ENCODE results near the gene TMEM41B.
"Not testable (repeated sequence)": the region's sequence is repeated elsewhere in the genome, so short reads cannot be mapped to it uniquely, and the experiment has no call there.

Gene TMEM41B

DNA sequence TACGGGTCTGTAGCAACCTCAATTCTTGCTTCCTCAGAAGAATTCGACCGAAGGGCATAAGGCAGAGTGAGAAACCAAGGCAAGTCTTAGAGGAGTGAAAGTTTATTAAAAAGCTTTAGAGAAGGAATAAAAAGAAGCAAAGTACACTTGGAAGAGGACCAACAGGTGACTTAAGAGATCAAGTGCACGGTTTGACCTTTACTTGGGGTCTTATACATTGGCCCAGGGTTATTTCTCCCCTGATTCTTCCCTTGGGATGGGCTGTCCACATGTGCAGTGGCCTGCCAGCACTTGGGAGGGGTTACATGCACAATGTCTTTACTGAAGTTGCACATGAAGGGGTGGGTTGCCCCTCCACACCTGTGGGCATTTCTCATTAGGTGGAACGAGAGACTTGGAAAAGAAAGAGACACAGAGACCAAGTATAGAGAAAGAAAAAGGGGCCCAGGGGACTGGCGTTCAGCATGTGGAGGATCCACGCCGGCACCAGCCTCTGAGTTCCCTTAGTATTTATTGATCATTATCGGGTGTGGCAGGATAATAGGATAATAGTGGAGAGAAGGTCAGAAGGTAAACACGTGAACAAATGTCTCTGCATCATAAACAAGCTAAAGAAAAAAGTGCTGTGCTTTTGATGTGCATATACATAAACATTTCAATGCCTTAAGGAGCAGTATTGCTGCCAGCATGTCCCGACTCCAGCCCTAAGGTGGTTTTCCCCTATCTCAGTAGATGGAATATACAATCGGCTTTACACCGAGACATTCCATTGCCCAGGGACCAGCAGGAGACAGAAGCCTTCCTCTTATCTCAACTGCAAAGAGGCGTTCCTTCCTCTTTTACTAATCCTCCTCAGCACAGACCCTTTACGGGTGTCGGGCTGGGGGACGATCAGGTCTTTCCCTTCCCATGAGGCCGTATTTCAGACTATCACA lies 4.3 kb upstream of the TMEM41B start:
- not testable (repeated sequence) for H3K4me1 Mint-ChIP-seq (ENCODE audit: low read depth); H3K27ac Mint-ChIP-seq; H3K9me3 Mint-ChIP-seq (ENCODE audit: low read depth); H3K27me3 Mint-ChIP-seq; H3K36me3 Mint-ChIP-seq; H3K4me3 Mint-ChIP-seq

DNA sequence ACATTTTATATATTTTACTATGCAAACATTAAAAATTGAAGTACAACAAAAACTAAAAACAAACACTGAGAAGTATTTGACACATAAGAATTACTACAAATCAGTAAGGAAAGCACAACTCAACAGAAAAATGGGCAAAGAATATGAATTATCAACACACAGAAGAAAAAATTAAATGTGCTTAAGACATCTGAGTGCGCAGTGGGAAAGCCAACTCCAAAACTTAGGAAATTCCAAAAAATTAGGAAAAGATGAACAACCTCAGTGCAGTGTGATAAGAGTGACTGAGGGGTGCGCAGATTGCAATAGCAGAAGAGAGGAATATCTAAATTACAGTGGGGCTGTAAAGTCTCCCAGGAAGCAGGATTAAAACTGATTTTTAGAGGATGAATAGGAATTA lies 1.9 kb upstream of the TMEM41B start:
- Mint-ChIP-seq H3K4me3 (no peak overlapping the region), H3K36me3 (no peaks in the 10 kb centered on the region), H3K9me3 (ENCODE audit: low read depth) (no peaks in the 10 kb centered on the region), H3K27ac (no peak overlapping the region), H3K27me3 (peaks cover 4% of the 10 kb centered on the region), H3K4me1 (ENCODE audit: low read depth) (peaks cover 28% of the 10 kb centered on the region)

DNA sequence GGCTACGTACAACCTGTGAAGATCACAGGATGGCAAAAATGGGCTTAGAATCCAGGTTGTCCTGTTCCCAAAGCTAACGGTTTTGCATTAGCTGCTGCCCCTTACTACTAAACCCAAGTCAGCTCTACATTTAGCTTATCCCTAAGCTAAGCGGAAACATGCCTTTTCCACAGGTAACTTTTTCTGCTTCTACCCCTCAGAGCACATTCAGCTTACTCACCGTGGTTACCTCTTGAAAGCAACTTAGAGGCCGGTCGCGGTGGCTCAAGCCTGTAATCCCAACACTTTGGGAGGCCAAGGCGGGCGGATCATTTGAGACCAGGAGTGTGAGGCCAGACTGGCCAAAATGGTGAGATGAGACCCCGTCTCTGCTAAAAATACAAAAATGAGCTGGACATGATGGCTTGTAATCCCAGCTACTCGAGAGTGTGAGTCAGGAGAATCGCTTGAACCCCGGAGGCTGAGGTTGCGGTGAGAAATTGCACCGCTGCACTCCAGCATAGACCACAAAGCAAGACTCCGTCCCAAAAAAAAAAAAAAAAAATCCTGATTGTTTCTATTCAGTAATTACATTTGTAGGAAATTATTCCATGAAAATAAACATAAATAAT lies 790 bp upstream of the TMEM41B start:
- Mint-ChIP-seq H3K27ac (peak overlapping the region; percentile 98), H3K27me3 (peaks cover 4% of the 10 kb centered on the region), H3K4me3 (peak overlapping the region; percentile 92), H3K4me1 (ENCODE audit: low read depth) (peaks cover 38% of the 10 kb centered on the region), H3K9me3 (ENCODE audit: low read depth) (no peaks in the 10 kb centered on the region), H3K36me3 (no peaks in the 10 kb centered on the region)

DNA sequence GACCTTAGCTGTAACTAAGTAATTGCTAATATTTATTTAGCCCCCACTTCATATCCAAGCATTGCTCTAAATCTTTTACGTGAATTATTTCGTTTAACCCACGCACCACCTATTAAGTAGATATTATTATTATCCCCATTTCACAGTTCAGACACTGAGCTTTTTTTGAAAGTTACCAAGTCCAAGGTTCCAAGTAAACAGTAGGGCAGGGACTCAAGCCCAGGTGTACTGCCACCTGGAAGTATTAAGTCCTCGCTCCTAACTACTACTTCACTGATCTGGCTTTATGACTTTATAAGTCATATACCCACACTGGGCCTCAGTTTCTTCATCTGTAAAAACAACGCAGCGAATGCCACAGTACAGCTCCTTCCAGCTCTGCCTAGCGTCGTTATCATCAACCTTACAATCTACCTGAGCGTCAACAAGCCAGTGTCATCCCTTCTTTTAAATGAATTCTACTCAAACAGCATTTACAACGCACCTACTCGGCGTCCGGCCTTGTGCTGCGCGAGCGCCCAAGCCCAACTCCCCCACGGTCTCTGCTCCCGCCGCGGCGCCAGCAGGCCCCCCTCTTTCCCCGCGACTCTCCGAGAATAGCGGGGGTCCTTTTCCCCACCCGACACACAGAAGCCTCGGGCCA lies 624 bp downstream of the TMEM41B start:
- Mint-ChIP-seq H3K4me1 (ENCODE audit: low read depth) (peaks cover 44% of the 10 kb centered on the region), H3K27me3 (peaks cover 1% of the 10 kb centered on the region), H3K9me3 (ENCODE audit: low read depth) (no peaks in the 10 kb centered on the region), H3K4me3 (peak overlapping the region; percentile 92), H3K27ac (peak overlapping the region; percentile 98), H3K36me3 (no peaks in the 10 kb centered on the region)

DNA sequence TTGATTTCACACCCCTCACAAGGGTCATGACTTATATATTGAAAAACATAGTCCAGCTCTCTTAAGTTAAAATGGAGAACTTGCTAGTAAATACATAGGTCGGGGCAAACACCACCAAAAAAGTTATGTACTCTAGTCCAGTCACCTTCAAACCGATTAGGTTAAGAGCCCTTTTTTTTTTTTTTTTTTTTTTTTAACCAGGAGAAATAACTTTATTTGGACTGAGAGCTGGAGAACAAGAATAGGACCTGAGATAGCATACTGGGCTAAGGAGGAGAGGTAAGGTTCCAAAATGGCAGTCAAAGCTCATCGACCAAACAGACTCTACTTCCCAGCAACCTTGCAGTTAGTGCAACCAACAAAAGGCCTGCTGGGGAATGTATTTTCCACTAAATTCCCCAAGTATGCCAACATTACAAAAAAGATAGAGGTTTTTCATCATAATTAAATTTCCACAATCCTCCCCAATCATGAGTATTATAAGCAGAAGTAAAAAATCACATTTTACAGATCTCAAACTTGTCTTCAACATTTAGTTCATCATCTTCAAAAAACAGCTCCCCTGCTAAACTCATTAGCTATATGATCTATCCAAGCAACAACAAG lies 3.8 kb downstream of the TMEM41B start:
- H3K4me1 Mint-ChIP-seq (ENCODE audit: low read depth): peaks cover 58% of the 10 kb centered on the region

DNA sequence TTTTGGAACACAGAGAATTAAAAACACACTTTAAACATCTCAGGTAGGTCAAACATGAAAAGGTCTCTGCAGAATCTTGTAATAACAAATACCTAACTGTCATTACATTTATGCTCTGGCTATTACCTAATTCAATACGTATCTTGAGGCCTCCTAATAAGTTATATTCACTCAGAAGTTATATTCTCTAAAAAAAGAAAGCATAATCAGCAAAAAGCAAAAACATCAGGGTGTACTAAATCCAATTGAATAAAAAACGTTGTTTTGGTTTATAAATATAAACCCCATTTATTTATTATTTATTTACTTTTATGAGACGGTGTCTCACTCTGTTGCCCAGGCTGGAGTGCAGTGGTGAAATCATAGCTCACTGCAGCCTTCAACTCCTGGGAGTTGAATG lies 10.2 kb downstream of the TMEM41B start:
- no peaks in the 10 kb centered on the region for H3K9me3 Mint-ChIP-seq (ENCODE audit: low read depth)
- peaks cover 5% of the 10 kb centered on the region for H3K36me3 Mint-ChIP-seq
- no peak overlapping the region for H3K27ac Mint-ChIP-seq
- peaks cover 29% of the 10 kb centered on the region for H3K4me1 Mint-ChIP-seq (ENCODE audit: low read depth)
- no peaks in the 10 kb centered on the region for H3K27me3 Mint-ChIP-seq
- no peak overlapping the region for H3K4me3 Mint-ChIP-seq

More for the DNA sequence above, 3.8 kb downstream of the TMEM41B start:
- H3K27ac Mint-ChIP-seq: peak overlapping the region; percentile 11
- H3K4me3 Mint-ChIP-seq: peak overlapping the region; percentile 7
- H3K27me3 Mint-ChIP-seq: no peaks in the 10 kb centered on the region
- H3K36me3 Mint-ChIP-seq: peaks cover 5% of the 10 kb centered on the region
- H3K9me3 Mint-ChIP-seq (ENCODE audit: low read depth): no peaks in the 10 kb centered on the region

DNA sequence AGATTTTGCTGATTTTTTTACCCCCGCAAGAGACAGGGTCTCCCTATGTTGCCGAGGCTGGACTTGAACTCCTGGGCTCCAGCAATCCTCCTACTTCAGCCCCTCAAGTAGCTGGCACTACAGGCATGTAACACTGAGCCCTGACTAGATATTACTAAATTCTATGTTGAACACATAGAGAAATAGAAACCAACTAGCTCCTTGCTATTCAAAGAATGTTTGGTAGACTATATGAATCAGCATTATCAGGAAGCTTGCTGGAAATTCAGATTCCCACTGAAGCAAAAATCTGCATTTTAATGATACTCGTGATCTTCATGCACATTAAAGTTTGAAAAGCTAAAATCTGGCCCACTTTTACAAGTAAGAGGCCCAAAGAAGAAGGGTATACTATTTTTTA lies 11.9 kb downstream of the TMEM41B start:
- no peak overlapping the region for H3K27ac Mint-ChIP-seq
- H3K9me3 Mint-ChIP-seq (ENCODE audit: low read depth): no peaks in the 10 kb centered on the region
- no peaks in the 10 kb centered on the region for H3K27me3 Mint-ChIP-seq
- H3K4me3 Mint-ChIP-seq: no peak overlapping the region
- no peaks in the 10 kb centered on the region for H3K36me3 Mint-ChIP-seq
- H3K4me1 Mint-ChIP-seq (ENCODE audit: low read depth): peaks cover 22% of the 10 kb centered on the region

DNA sequence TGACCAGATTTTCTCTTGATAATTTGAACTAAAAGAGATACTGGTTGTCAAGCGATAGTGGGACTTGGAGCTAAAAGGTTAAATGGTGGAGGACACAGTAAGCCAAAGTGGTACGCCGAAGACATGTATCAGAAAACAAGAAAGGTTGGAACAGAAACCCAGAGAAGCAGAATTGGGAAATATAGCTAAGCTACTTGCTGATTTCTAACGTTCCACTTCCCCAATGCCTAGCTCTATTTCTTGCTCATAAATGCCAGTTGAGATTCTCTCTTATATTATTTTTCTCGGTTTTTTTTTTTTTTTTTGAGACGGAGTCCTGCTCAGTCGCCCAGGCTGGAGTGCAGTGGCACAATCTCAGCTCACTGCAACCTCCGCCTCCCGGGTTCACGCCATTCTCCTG lies 12.7 kb downstream of the TMEM41B start:
- Mint-ChIP-seq H3K27ac (no peak overlapping the region), H3K36me3 (no peaks in the 10 kb centered on the region), H3K4me1 (ENCODE audit: low read depth) (peaks cover 17% of the 10 kb centered on the region), H3K4me3 (no peak overlapping the region), H3K27me3 (no peaks in the 10 kb centered on the region), H3K9me3 (ENCODE audit: low read depth) (no peaks in the 10 kb centered on the region)

DNA sequence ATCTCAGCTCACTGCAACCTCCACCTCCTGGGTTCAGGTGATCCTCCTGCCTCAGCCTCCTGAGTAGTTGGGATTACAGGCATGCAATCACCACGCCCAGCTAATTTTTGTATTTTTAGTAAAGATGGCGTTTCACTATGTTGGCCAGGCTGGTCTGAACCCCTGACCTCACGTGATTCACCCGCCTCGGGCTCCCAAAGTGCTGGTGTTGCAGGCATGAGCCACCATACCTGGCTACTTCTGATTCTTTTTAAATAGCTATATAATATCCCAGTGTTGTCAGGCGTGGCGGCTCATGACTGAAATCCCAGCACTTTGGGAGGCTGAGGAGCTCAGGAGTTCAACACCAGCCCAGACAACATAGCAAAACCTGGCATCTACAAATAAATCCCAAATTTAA lies 20.7 kb downstream of the TMEM41B start:
- Mint-ChIP-seq H3K9me3 (ENCODE audit: low read depth) (no peaks in the 10 kb centered on the region), H3K27ac (no peak overlapping the region), H3K4me3 (no peak overlapping the region)

DNA sequence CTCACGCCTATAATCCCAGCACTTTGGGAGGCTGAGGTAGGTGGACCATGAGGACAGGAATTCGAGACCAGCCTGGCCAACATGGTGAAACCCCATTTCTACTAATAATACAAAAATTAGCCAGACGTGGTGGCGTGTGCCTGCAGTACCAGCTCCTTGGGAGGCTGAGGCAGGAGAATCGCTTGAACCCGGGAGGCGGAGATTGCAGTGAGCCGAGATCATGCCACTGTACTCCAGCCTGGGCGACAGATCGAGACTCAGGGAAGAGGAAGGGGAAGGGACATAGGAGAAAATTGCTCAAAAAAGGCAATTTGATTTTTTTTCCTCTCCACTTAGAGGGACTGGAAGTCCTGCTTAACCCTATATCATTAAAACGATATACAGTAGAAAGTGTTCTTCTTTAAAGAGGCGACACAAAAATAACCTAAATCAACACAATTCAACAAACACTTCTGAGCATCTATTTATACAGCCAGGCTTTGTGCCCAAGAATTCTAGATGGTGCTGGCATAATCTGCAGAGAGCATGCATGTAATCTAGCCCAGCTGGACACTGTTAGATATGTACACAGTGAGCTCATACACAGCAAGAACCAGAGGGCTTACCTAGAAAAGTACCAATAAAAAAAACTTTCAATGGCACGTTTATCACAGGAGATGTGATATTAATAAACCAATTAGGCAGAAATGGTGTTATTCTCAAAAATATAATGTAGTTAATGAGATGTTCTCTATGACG lies 28.4 kb downstream of the TMEM41B start:
- H3K4me1 Mint-ChIP-seq (ENCODE audit: low read depth): peaks cover 13% of the 10 kb centered on the region

More for the DNA sequence above, 20.7 kb downstream of the TMEM41B start:
- no peaks in the 10 kb centered on the region for H3K27me3 Mint-ChIP-seq
- peaks cover 8% of the 10 kb centered on the region for H3K4me1 Mint-ChIP-seq (ENCODE audit: low read depth)
- H3K36me3 Mint-ChIP-seq: peaks cover 3% of the 10 kb centered on the region

DNA sequence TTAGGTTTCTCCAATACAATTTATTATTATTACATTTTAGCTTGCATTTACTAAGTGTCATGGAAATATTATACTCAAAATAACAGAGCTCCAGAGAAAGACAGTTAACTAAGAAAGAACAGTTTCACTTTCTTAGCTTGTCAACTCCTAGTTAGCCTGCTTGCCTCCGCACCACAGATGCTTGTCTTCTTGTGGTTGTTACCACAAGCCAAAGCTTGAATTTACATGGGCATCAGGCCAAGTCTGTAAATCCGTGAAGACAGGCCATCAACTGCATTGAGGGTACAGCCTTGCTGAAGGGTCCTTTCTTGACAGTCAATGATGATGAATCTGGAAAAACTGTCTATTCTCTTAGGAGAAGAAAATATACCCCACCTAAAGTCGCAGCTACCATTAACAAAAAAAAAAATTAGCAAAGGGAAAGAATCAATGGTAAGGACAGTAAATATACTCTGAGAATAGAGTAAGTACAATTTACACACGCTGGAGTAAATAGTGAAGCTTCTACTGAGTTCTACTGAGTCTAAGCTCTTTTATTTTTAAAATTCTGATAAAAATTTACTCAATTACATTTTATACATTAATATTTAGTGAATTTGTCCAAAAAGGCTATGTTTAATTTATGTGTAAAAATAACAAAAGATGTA lies 33.6 kb downstream of the TMEM41B start:
- Mint-ChIP-seq H3K27ac (peak overlapping the region; percentile 47), H3K9me3 (ENCODE audit: low read depth) (no peaks in the 10 kb centered on the region), H3K36me3 (no peaks in the 10 kb centered on the region), H3K4me3 (peak overlapping the region; percentile 52), H3K4me1 (ENCODE audit: low read depth) (peaks cover 21% of the 10 kb centered on the region), H3K27me3 (no peaks in the 10 kb centered on the region)

More for the DNA sequence above, 28.4 kb downstream of the TMEM41B start:
- no peak overlapping the region for H3K27ac Mint-ChIP-seq
- H3K36me3 Mint-ChIP-seq: no peaks in the 10 kb centered on the region
- no peaks in the 10 kb centered on the region for H3K27me3 Mint-ChIP-seq
- no peak overlapping the region for H3K4me3 Mint-ChIP-seq
- no peaks in the 10 kb centered on the region for H3K9me3 Mint-ChIP-seq (ENCODE audit: low read depth)

DNA sequence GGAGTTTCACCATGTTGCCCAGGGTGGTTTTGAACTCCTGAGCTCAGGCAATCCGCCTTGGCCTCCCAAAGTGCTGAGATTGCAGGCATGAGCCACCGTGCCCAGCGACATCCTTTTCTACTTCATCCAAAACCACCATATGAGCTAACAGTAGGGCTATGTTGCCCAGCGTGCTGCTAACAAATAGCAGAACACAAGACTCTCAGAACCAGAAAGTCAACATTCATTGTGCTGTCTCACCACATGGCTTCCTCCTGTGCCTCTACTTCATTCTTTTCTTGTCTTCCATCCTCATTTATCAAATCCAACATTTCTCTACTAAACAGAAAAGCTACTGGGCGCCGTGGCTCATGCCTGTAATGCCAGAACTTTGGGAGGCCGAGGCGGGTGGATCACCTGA lies 37.2 kb downstream of the TMEM41B start:
- Mint-ChIP-seq H3K36me3 (no peaks in the 10 kb centered on the region), H3K4me1 (ENCODE audit: low read depth) (peaks cover 26% of the 10 kb centered on the region), H3K27me3 (no peaks in the 10 kb centered on the region), H3K9me3 (ENCODE audit: low read depth) (no peaks in the 10 kb centered on the region), H3K4me3 (no peak overlapping the region), H3K27ac (no peak overlapping the region)

DNA sequence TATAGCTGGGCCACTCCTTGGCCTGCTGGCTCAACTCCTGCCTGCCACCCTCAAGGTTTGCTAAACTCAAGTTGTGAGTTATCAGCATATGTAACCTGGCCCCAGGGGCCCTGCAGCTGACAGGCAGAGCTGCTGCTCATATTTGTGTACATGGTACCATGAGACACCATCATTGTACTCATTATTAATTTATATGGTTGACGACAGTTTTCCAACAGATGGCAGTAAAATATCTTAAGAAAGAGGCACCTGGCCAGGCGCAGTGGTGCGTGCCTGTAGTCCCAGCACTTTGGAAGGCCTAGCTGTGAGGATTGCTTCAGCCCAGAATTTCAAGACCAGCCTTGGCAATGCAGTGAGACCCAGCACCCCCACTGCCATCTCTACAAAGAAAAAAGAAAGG lies 37.8 kb downstream of the TMEM41B start:
- H3K4me3 Mint-ChIP-seq: no peak overlapping the region
- no peak overlapping the region for H3K27ac Mint-ChIP-seq
- H3K27me3 Mint-ChIP-seq: no peaks in the 10 kb centered on the region
- H3K4me1 Mint-ChIP-seq (ENCODE audit: low read depth): peaks cover 25% of the 10 kb centered on the region
- H3K36me3 Mint-ChIP-seq: no peaks in the 10 kb centered on the region
- no peaks in the 10 kb centered on the region for H3K9me3 Mint-ChIP-seq (ENCODE audit: low read depth)
